Left cardiac atrium (tissue), 4 donors: ENCODE measurements around the gene ELOVL1. TPM values are rescaled to one million over a fixed set of nuclear protein-coding genes. Genes with fewer than 3 reads are reported as not detected.

ENCODE experiments used
- ATAC-seq, 2 donors: fragments of 200-7000 bp; cut with Tn5 transposase; one replicate each; pipeline ENCODE4 v1.9.1; 2020; ENCODE audit warnings: mild to moderate bottlenecking in 2 of 2, moderate library complexity in 2 of 2
- DNase-seq: peaks from one replicate; pipeline ENCODE4 v3.0.0-alpha.2; 2020
- intact Hi-C, 2 donors: fragments of 100-400 bp; cut with DNase I; formaldehyde crosslinking; loops; one replicate each; pipeline versions ENCODE4 v1.14.1 to v1.15.1; 2022 to 2023
- total RNA-seq, 2 donors: library from RNA; stranded (reverse); fragmentation: NEBNext Ultra II Directional; extraction: Animal tissue kit (Norgen Biotek cat#: 25700); gene quantifications; one replicate each; pipeline ENCODE4 v1.2.1, GENCODE V29; 2021
- donor health status: DM: no; HTN: yes; CAD: no.
- donor health status: DM: no; HTN: yes; CAD: no; lungs with severe emphysema.
- donor health status: DM: yes; HTN: yes; CAD: no.
- donor health status: Dilated cardiomyopathy.

The ELOVL1 gene
- total RNA-seq, 2 donors from 2014 or later: 35.9 to 49.4 TPM

GRCh38 chr1:43339584-43340232 lies 28.1 kb downstream of the ELOVL1 start:
- intact Hi-C loops: no loop called here
- ATAC-seq (no peak), DNase-seq (no peak)

GRCh38 chr1:43338001-43338400 lies 29.8 kb downstream of the ELOVL1 start:
- ATAC-seq (no peak), DNase-seq (no peak)
- intact Hi-C loops: no loop called here

- intact Hi-C loops: no loop called here
- DNase-seq (no peak), ATAC-seq (no peak)
Measured at GRCh38 chr1:43337588-43337987, 30.2 kb downstream of the ELOVL1 start, which contains the start of gene MPL. Gene MPL (plus strand): TSS chr1:43337818. CDS start chr1:43337849, 31 bp downstream.

- intact Hi-C loops: no loop called here
- ATAC-seq (peak in 1 of 2 donors; percentile 15), DNase-seq (no peak)
Measured at GRCh38 chr1:43334453-43335205, 33.2 kb downstream of the ELOVL1 start.

- intact Hi-C loops: no loop called here
- DNase-seq (no peak), ATAC-seq (no peak)
Measured at GRCh38 chr1:43331688-43332087, 36.1 kb downstream of the ELOVL1 start.

- intact Hi-C loops: no loop called here
- ATAC-seq (peak; percentile 89 to 96), DNase-seq (peak; percentile 88)
Measured at GRCh38 chr1:43329995-43330751, 37.6 kb downstream of the ELOVL1 start.

GRCh38 chr1:43327549-43328292 lies 40.1 kb downstream of the ELOVL1 start:
- intact Hi-C loops: no loop called here
- ATAC-seq (no peak), DNase-seq (no peak)

- intact Hi-C loops: no loop called here
- ATAC-seq (no peak), DNase-seq (no peak)
Measured at GRCh38 chr1:43325381-43325780, 42.4 kb downstream of the ELOVL1 start.

- ATAC-seq (no peak), DNase-seq (no peak)
- intact Hi-C loops: no loop called here
Measured at GRCh38 chr1:43324810-43325209, 43.0 kb downstream of the ELOVL1 start.

GRCh38 chr1:43322506-43322905 lies 45.3 kb downstream of the ELOVL1 start:
- DNase-seq (no peak), ATAC-seq (no peak)
- intact Hi-C loops: no loop called here

- ATAC-seq: no peak
- intact Hi-C loops: no loop called here
- no peak for DNase-seq
Measured at GRCh38 chr1:43321331-43321891, 46.4 kb downstream of the ELOVL1 start.

GRCh38 chr1:43319766-43320165 lies 48.0 kb downstream of the ELOVL1 start:
- DNase-seq (peak; percentile 16), ATAC-seq (no peak)
- intact Hi-C loops: no loop called here

- DNase-seq: no peak
- intact Hi-C loops: no loop called here
- no peak for ATAC-seq
Measured at GRCh38 chr1:43319288-43319687, 48.5 kb downstream of the ELOVL1 start.

- no peak for ATAC-seq
- no peak for DNase-seq
- intact Hi-C loops: no loop called here
Measured at GRCh38 chr1:43318831-43319230, 49.0 kb downstream of the ELOVL1 start.

GRCh38 chr1:43317817-43318471 lies 49.9 kb downstream of the ELOVL1 start:
- ATAC-seq: peak; percentile 8 to 38
- intact Hi-C loops: no loop called here
- DNase-seq: peak; percentile 13

GRCh38 chr1:43316738-43317520 lies 50.9 kb downstream of the ELOVL1 start:
- intact Hi-C loops: no loop called here
- DNase-seq (peak; percentile 13), ATAC-seq (no peak)

GRCh38 chr1:43315963-43316737 lies 51.7 kb downstream of the ELOVL1 start:
- DNase-seq (peak; percentile 14), ATAC-seq (no peak)
- intact Hi-C loops: no loop called here
